Liver (tissue), 9 donors: ENCODE results near the gene METRN. TPM values are rescaled to one million over a fixed set of nuclear protein-coding genes. Genes with fewer than 3 reads are reported as not detected.

Experiments
- DNase-seq: peaks from one replicate; pipeline ENCODE4 v3.0.0-alpha.2; 2017; ENCODE audit warnings: low spot score
- H3K27ac ChIP-seq, 2 donors: one replicate each; pipeline ENCODE4 v1.7.0; 2013; ENCODE audit warnings: inconsistent platforms in 2 of 2, low read length in 2 of 2, control low read depth in 1 of 2, low read depth in 1 of 2, mild to moderate bottlenecking in 1 of 2
- H3K27me3 ChIP-seq, 4 donors: one replicate each; pipeline versions ENCODE4 v1.6.1 to v1.7.0; 2013; ENCODE audit warnings: low read length in 3 of 4, inconsistent platforms in 1 of 4, mild to moderate bottlenecking in 1 of 4, moderate library complexity in 1 of 4; ENCODE audit not compliant: control insufficient read depth in 4 of 4, insufficient read depth in 4 of 4
- H3K36me3 ChIP-seq, 4 donors: one replicate each; pipeline versions ENCODE4 v1.6.1 to v1.7.0; 2013; ENCODE audit warnings: low read length in 3 of 4, mild to moderate bottlenecking in 3 of 4, low read depth in 1 of 4, moderate library complexity in 1 of 4; ENCODE audit not compliant: control insufficient read depth in 4 of 4, insufficient read depth in 3 of 4
- H3K4me1 ChIP-seq, 4 donors: one replicate each; pipeline versions ENCODE4 v1.6.1 to v1.7.0; 2013; ENCODE audit warnings: low read length in 3 of 4, mild to moderate bottlenecking in 3 of 4, moderate library complexity in 1 of 4; ENCODE audit not compliant: control insufficient read depth in 4 of 4, insufficient read depth in 4 of 4
- H3K4me3 ChIP-seq, 3 donors: one replicate each; pipeline versions ENCODE4 v1.6.1 to v1.7.0; 2013; ENCODE audit warnings: low read length in 3 of 3, control low read depth in 1 of 3, low read depth in 1 of 3, mild to moderate bottlenecking in 1 of 3
- H3K9ac ChIP-seq, 2 donors: one replicate each; pipeline ENCODE4 v1.7.0; 2013; ENCODE audit warnings: low read length in 2 of 2, mild to moderate bottlenecking in 2 of 2, moderate library complexity in 2 of 2, control low read depth in 1 of 2, low read depth in 1 of 2
- H3K9me3 ChIP-seq, 4 donors: one replicate each; pipeline versions ENCODE4 v1.6.1 to v1.7.0; 2013; ENCODE audit warnings: low read length in 3 of 4; ENCODE audit not compliant: control insufficient read depth in 4 of 4
- EGR1 ChIP-seq, 2 donors: IDR thresholded peaks; 2 replicates each; pipeline ENCODE4 v1.6.1; 2016 to 2018; ENCODE audit warnings: antibody characterized with exemption in 2 of 2, low read depth in 2 of 2
- FOXA1 ChIP-seq: IDR thresholded peaks from 2 replicates; pipeline ENCODE4 v1.6.1; 2016; ENCODE audit warnings: antibody characterized with exemption
- FOXA2 ChIP-seq: IDR thresholded peaks from 2 replicates; pipeline ENCODE4 v1.6.1; 2016; ENCODE audit warnings: antibody characterized with exemption
- GABPA ChIP-seq, 2 donors: IDR thresholded peaks in 1 of 2; conservative IDR thresholded peaks in 1 of 2; 2 replicates each; pipeline ENCODE4 v1.6.1; 2016; ENCODE audit warnings: antibody characterized with exemption in 2 of 2, mild to moderate bottlenecking in 1 of 2, moderate library complexity in 1 of 2
- HNF4G ChIP-seq: IDR thresholded peaks from 2 replicates; pipeline ENCODE4 v1.6.1; 2016; ENCODE audit warnings: antibody characterized with exemption
- JUND ChIP-seq, 2 donors: IDR thresholded peaks; 2 replicates each; pipeline ENCODE4 v1.6.1; 2016; ENCODE audit warnings: antibody characterized with exemption in 2 of 2
- NR2F2 ChIP-seq: IDR thresholded peaks from 2 replicates; pipeline ENCODE4 v1.6.1; 2016; ENCODE audit warnings: antibody characterized with exemption
- RAD21 ChIP-seq, 2 donors: IDR thresholded peaks; 2 replicates each; pipeline ENCODE4 v1.6.1; 2016; ENCODE audit warnings: antibody characterized with exemption in 2 of 2, mild to moderate bottlenecking in 2 of 2
- RXRA ChIP-seq, 2 donors: IDR thresholded peaks; 2 replicates each; pipeline ENCODE4 v1.6.1; 2017 to 2018; ENCODE audit warnings: antibody characterized with exemption in 2 of 2, mild to moderate bottlenecking in 1 of 2
- TAF1 ChIP-seq: conservative IDR thresholded peaks from 2 replicates; pipeline ENCODE4 v1.6.1; 2016; ENCODE audit warnings: antibody characterized with exemption, mild to moderate bottlenecking
- WGBS: extraction: QIAGEN DNeasy Blood & Tissue Kit; methylation state at CpG from one replicate; pipeline ENCODE4 v1.1.7; 2013; 5-methylcytosine and 5-hydroxymethylcytosine counted together
- polyA plus RNA-seq, 2 donors: library from polyadenylated mRNA; stranded (reverse) in 1 of 2; unstranded in 1 of 2; fragments of 200-250 nt in 1 of 2; fragments of >200 nt in 1 of 2; fragmentation: Nextera tagmentation in 1 of 2; extraction: Ambion mirVana in 1 of 2; gene quantifications; one replicate each; pipeline versions ENCODE4 v1.2.1 to v1.2.3, GENCODE V29; 2013 to 2015
- total RNA-seq, 2 donors: library from RNA; depleted of rRNA; stranded (reverse); fragments of >200 nt; gene quantifications; one replicate each; pipeline ENCODE4 v1.2.3, GENCODE V29; 2014
- TF ChIP-seq, protein P1 (sequence below): IDR thresholded peaks from 2 replicates; pipeline ENCODE4 v1.6.1; 2016; ENCODE audit warnings: antibody characterized with exemption
- TF ChIP-seq, protein P2 (sequence below): fragments of 150-350 bp; IDR thresholded peaks from 2 replicates; pipeline ENCODE4 v1.5.1; 2017; ENCODE audit warnings: improper control_type of control experiment, low read depth, low read length; ENCODE audit not compliant: missing input control
- TF ChIP-seq, protein P3 (sequence below): IDR thresholded peaks from 2 replicates; pipeline ENCODE4 v1.6.1; 2016; ENCODE audit warnings: antibody characterized with exemption
- donor health status: healthy.
- donor health status: healthy.
- donor health status: healthy.
- donor health status: healthy.
- donor health status: healthy.

METRN gene
- total and polyA plus RNA-seq, 4 donors, result 4.6 to 22.9 (median 7.1) TPM

DNA sequence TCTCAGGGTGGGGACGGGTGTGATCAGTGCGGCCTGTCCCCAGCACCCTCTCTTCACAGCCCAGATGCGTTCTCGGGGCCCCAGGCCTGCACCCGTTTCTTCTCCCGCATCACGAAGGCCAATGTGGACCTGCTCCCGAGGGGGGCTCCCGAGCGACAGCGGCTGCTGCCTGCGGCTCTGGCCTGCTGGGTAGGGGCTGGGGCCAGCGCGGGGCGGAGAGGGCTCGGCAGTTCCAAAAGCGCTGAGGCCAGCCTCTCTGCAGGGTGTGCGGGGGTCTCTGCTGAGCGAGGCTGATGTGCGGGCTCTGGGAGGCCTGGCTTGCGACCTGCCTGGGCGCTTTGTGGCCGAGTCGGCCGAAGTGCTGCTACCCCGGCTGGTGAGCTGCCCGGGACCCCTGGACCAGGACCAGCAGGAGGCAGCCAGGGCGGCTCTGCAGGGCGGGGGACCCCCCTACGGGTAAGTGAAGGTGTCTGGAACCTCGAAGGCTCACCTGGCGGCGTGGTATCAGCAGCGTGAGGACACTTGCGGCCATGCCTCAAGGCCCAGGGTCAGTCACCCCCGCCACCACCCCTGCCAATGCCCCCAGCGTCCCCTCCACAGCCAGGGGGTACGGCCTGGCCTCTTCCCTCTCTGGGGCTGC is 50.0 kb downstream of the METRN start:
- H3K9me3 ChIP-seq, result no peaks in the 10 kb centered on the region
- TF ChIP-seq NR2F2 (no peak), GABPA (IDR thresholded peaks at IDR 0.05 in 1 of 2, conservative IDR thresholded peaks at IDR 0.05 in 1 of 2) (no peak), RAD21 (IDR thresholded peaks at IDR 0.05) (no peak), FOXA2 (no peak), HNF4G (no peak), RXRA (IDR thresholded peaks at IDR 0.05) (no peak)
- TF ChIP-seq, protein P1, sequence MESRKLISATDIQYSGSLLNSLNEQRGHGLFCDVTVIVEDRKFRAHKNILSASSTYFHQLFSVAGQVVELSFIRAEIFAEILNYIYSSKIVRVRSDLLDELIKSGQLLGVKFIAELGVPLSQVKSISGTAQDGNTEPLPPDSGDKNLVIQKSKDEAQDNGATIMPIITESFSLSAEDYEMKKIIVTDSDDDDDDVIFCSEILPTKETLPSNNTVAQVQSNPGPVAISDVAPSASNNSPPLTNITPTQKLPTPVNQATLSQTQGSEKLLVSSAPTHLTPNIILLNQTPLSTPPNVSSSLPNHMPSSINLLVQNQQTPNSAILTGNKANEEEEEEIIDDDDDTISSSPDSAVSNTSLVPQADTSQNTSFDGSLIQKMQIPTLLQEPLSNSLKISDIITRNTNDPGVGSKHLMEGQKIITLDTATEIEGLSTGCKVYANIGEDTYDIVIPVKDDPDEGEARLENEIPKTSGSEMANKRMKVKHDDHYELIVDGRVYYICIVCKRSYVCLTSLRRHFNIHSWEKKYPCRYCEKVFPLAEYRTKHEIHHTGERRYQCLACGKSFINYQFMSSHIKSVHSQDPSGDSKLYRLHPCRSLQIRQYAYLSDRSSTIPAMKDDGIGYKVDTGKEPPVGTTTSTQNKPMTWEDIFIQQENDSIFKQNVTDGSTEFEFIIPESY, result no peak
- H3K4me3 ChIP-seq, result no peak overlapping the region
- peaks cover 0 to 1% (median 0%) of the 10 kb centered on the region in 4 donors for H3K4me1 ChIP-seq
- H3K27me3 ChIP-seq, result peaks cover 0 to 3% (median 0%) of the 10 kb centered on the region in 4 donors
- H3K27ac ChIP-seq, result no peak overlapping the region
- H3K36me3 ChIP-seq, result no peaks in the 10 kb centered on the region
- DNase-seq, result no peak
- no peak overlapping the region for H3K9ac ChIP-seq
- 87% methylated on average over 38 of the region's 38 CpGs for WGBS

DNA sequence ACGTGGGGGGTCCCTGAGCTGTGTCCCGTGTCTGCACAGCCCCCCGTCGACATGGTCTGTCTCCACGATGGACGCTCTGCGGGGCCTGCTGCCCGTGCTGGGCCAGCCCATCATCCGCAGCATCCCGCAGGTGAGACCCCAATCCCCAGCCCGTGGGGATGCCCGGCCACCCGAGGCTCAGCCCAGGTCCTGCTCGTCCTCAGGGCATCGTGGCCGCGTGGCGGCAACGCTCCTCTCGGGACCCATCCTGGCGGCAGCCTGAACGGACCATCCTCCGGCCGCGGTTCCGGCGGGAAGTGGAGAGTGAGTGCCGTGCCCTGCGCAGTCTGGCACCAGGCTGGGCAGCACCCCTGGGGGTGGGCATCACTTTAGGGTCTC is 50.6 kb downstream of the METRN start:
- Histone ChIP-seq H3K4me3 (no peak overlapping the region), H3K4me1 (peaks cover 0 to 1% (median 0%) of the 10 kb centered on the region in 4 donors), H3K9me3 (no peaks in the 10 kb centered on the region), H3K27ac (no peak overlapping the region), H3K9ac (no peak overlapping the region), H3K27me3 (peaks cover 0 to 3% (median 0%) of the 10 kb centered on the region in 4 donors), H3K36me3 (no peaks in the 10 kb centered on the region)
- TF ChIP-seq RXRA (IDR thresholded peaks at IDR 0.05) (no peak), EGR1 (IDR thresholded peaks at IDR 0.05; ENCODE audit: low read depth in 2 of 2) (no peak), TAF1 (no peak), FOXA1 (no peak), JUND (IDR thresholded peaks at IDR 0.05) (no peak), RAD21 (IDR thresholded peaks at IDR 0.05) (no peak), NR2F2 (no peak)
- TF ChIP-seq, protein P2, sequence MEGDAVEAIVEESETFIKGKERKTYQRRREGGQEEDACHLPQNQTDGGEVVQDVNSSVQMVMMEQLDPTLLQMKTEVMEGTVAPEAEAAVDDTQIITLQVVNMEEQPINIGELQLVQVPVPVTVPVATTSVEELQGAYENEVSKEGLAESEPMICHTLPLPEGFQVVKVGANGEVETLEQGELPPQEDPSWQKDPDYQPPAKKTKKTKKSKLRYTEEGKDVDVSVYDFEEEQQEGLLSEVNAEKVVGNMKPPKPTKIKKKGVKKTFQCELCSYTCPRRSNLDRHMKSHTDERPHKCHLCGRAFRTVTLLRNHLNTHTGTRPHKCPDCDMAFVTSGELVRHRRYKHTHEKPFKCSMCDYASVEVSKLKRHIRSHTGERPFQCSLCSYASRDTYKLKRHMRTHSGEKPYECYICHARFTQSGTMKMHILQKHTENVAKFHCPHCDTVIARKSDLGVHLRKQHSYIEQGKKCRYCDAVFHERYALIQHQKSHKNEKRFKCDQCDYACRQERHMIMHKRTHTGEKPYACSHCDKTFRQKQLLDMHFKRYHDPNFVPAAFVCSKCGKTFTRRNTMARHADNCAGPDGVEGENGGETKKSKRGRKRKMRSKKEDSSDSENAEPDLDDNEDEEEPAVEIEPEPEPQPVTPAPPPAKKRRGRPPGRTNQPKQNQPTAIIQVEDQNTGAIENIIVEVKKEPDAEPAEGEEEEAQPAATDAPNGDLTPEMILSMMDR, result no peak
- TF ChIP-seq, protein P1, result no peak
- TF ChIP-seq, protein P3, sequence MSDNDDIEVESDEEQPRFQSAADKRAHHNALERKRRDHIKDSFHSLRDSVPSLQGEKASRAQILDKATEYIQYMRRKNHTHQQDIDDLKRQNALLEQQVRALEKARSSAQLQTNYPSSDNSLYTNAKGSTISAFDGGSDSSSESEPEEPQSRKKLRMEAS, result no peak
- no peak for DNase-seq
- 93% methylated on average over 29 of the region's 29 CpGs for WGBS
